HepG2 (cell line): ENCODE results near the gene ZDHHC24. TPM values are rescaled to one million over a fixed set of nuclear protein-coding genes. Genes with fewer than 3 reads are reported as not detected.

ENCODE experiments used
- HOXA5 ChIP-seq: sonication (generic); formaldehyde crosslinking; IDR thresholded peaks from 2 replicates; pipeline ENCODE4 v1.4.0; 2020; ENCODE audit warnings: missing genetic modification reagents
- MATR3 ChIP-seq: sonication (generic); formaldehyde crosslinking; IDR thresholded peaks from 2 replicates; pipeline ENCODE4 v1.4.0; 2020; ENCODE audit warnings: missing genetic modification reagents
- MED8 ChIP-seq: sonication (generic); formaldehyde crosslinking; IDR thresholded peaks from 2 replicates; pipeline ENCODE4 v1.8.1; 2023; ENCODE audit warnings: mild to moderate bottlenecking, missing genetic modification reagents; ENCODE audit not compliant: insufficient replicate concordance
- NFE2 ChIP-seq: sonication (generic); formaldehyde crosslinking; IDR thresholded peaks from 2 replicates; pipeline ENCODE4 v1.4.0; 2020; ENCODE audit warnings: missing genetic modification reagents
- PAWR ChIP-seq: sonication (generic); formaldehyde crosslinking; IDR thresholded peaks from 2 replicates; pipeline ENCODE4 v1.4.0; 2020; ENCODE audit warnings: missing genetic modification reagents, mild to moderate bottlenecking, borderline replicate concordance
- SNRNP70 ChIP-seq: fragments of 200-400 bp; formaldehyde crosslinking; IDR thresholded peaks from 2 replicates; pipeline ENCODE4 v1.6.1; 2017; ENCODE audit warnings: mild to moderate bottlenecking, low read depth, low read length, moderate library complexity
- SRF ChIP-seq: IDR thresholded peaks from 2 replicates; pipeline ENCODE4 v1.6.1; 2011; ENCODE audit warnings: mild to moderate bottlenecking, low read depth, low read length, moderate library complexity
- TCF7L2 ChIP-seq: IDR thresholded peaks from 2 replicates; pipeline ENCODE4 v1.6.1; 2011; ENCODE audit warnings: mild to moderate bottlenecking, low read depth, low read length, moderate library complexity
- UBTF ChIP-seq: sonication (generic); formaldehyde crosslinking; IDR thresholded peaks from 2 replicates; pipeline ENCODE4 v1.4.0; 2020; ENCODE audit warnings: mild to moderate bottlenecking, missing genetic modification reagents
- ZNF121 ChIP-seq: sonication (generic); formaldehyde crosslinking; IDR thresholded peaks from 2 replicates; pipeline ENCODE4 v1.5.0; 2020; ENCODE audit warnings: mild to moderate bottlenecking, missing genetic modification reagents
- ZNF331 ChIP-seq: sonication (generic); formaldehyde crosslinking; IDR thresholded peaks from 2 replicates; pipeline ENCODE4 v1.4.0; 2020; ENCODE audit warnings: missing genetic modification reagents
- ZNF430 ChIP-seq: sonication (generic); formaldehyde crosslinking; IDR thresholded peaks from 2 replicates; pipeline ENCODE4 v1.9.0; 2021; ENCODE audit warnings: mild to moderate bottlenecking, missing genetic modification reagents
- ZNF547 ChIP-seq: sonication (generic); formaldehyde crosslinking; IDR thresholded peaks from 2 replicates; pipeline ENCODE4 v1.5.1; 2020; ENCODE audit warnings: mild to moderate bottlenecking, missing genetic modification reagents
- ZNF652 ChIP-seq: IDR thresholded peaks from 2 replicates; pipeline ENCODE4 v1.6.1; 2016; ENCODE audit warnings: low read depth, borderline replicate concordance
- ZNF713 ChIP-seq: sonication (generic); formaldehyde crosslinking; IDR thresholded peaks from 2 replicates; pipeline ENCODE4 v1.4.0; 2020; ENCODE audit warnings: mild to moderate bottlenecking, missing genetic modification reagents
- ZSCAN12 ChIP-seq: sonication (generic); formaldehyde crosslinking; IDR thresholded peaks from 2 replicates; pipeline ENCODE4 v1.9.0; 2021; ENCODE audit warnings: mild to moderate bottlenecking, missing genetic modification reagents
- ZUFSP ChIP-seq: sonication (generic); formaldehyde crosslinking; IDR thresholded peaks from 2 replicates; pipeline ENCODE4 v1.9.0; 2021; ENCODE audit warnings: missing genetic modification reagents, mild to moderate bottlenecking, borderline replicate concordance
- polyA plus RNA-seq, 8 experiments: library from polyadenylated mRNA; depleted of rRNA in 3 of 8; stranded (reverse) in 7 of 8; unstranded in 1 of 8; fragments of >200 nt; fragmentation: Illumina TruSeq in 4 of 8; extraction: Trizol in 4 of 8; gene quantifications; 2 replicates each; pipeline versions ENCODE4 v1.2.1 to v1.2.3, GENCODE V29; 2011 to 2016; ENCODE audit warnings: low read depth in 4 of 8, missing spikeins in 1 of 8, mixed read lengths in 1 of 8; ENCODE audit not compliant: insufficient read depth in 1 of 8
- total RNA-seq, 5 experiments: library from RNA; depleted of rRNA; stranded (reverse); fragments of >200 nt; fragmentation: Illumina TruSeq; extraction: Trizol; gene quantifications; 2 replicates each; pipeline ENCODE4 v1.2.3, GENCODE V29; 2016; ENCODE audit warnings: low read depth in 1 of 5
- TF ChIP-seq, protein P1 (sequence below): IDR thresholded peaks from 2 replicates; pipeline ENCODE4 v1.6.1; 2018; ENCODE audit warnings: missing genetic modification reagents, mild to moderate bottlenecking, missing compliant biosample characterization
- TF ChIP-seq, protein P2 (sequence below): sonication (generic); formaldehyde crosslinking; IDR thresholded peaks from 2 replicates; pipeline ENCODE4 v1.4.0; 2020; ENCODE audit warnings: missing genetic modification reagents
- TF ChIP-seq, protein P3 (sequence below): sonication (generic); formaldehyde crosslinking; IDR thresholded peaks from 2 replicates; pipeline ENCODE4 v1.4.0; 2020; ENCODE audit warnings: missing genetic modification reagents, mild to moderate bottlenecking, borderline replicate concordance

ZDHHC24 gene
- total and polyA plus RNA-seq, 2 of the 13 experiments (the other 11 are each of a cell fraction or from before 2014, with no cell fraction given) = 4.3 TPM

DNA sequence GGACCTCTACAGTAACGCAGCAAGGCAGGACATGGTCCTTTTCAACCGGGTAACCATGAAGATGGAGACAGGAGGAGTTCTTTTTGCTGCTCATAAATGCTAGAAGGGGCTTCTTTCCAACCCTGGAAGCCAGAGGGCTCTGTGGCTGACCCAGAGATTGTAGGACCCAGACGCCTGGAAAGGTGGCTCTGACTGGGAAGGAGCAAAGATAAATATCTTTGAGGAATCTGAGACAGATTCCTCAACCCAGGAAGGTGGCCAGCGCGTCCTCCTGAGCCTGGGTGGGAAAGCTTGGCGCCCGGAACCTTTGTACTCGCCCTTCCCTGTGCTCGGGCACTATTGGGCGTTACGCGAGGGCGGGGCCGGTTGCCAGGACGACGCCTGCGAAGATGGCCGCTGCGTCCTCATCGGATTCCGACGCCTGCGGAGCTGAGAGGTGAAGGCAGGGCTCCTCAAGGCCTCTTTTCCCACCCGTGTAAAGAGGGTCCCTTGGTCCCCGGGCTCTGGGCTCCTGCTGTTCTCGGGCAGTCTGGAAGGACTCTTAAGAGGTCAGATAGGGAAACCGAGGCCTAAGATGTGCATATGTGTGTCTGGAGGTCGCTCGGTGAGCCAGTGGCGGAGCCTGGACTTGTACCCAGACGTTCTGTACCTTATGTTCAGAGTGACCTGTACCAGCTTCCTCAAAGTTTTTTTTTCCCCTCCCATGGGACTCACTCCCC is 35.4 kb downstream of the ZDHHC24 start, which contains the start of gene BBS1 (continued):
- TF ChIP-seq ZUFSP (CRISPR knock-in tag) = no peak
- TF ChIP-seq, protein P1, sequence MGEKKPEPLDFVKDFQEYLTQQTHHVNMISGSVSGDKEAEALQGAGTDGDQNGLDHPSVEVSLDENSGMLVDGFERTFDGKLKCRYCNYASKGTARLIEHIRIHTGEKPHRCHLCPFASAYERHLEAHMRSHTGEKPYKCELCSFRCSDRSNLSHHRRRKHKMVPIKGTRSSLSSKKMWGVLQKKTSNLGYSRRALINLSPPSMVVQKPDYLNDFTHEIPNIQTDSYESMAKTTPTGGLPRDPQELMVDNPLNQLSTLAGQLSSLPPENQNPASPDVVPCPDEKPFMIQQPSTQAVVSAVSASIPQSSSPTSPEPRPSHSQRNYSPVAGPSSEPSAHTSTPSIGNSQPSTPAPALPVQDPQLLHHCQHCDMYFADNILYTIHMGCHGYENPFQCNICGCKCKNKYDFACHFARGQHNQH (CRISPR knock-in tag) = peak; percentile 35; the same call in 1 of the 2 replicates
- TF ChIP-seq, protein P2, sequence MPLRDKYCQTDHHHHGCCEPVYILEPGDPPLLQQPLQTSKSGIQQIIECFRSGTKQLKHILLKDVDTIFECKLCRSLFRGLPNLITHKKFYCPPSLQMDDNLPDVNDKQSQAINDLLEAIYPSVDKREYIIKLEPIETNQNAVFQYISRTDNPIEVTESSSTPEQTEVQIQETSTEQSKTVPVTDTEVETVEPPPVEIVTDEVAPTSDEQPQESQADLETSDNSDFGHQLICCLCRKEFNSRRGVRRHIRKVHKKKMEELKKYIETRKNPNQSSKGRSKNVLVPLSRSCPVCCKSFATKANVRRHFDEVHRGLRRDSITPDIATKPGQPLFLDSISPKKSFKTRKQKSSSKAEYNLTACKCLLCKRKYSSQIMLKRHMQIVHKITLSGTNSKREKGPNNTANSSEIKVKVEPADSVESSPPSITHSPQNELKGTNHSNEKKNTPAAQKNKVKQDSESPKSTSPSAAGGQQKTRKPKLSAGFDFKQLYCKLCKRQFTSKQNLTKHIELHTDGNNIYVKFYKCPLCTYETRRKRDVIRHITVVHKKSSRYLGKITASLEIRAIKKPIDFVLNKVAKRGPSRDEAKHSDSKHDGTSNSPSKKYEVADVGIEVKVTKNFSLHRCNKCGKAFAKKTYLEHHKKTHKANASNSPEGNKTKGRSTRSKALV (CRISPR knock-in tag) = no peak
- no peak for TF ChIP-seq ZSCAN12 (CRISPR knock-in tag)
- no peak for TF ChIP-seq ZNF547 (CRISPR knock-in tag)
- no peak for TF ChIP-seq SNRNP70
- 0 out of 2 replicates have a peak, but pooled peaks have one; percentile 50 for TF ChIP-seq HOXA5 (CRISPR knock-in tag)
- peak; percentile 54; the same call in 1 of the 2 replicates for TF ChIP-seq ZNF430 (CRISPR knock-in tag)
- TF ChIP-seq TCF7L2 = no peak
- no peak for TF ChIP-seq NFE2 (CRISPR knock-in tag)
- TF ChIP-seq MATR3 = no peak
- TF ChIP-seq SRF = peak; percentile 71
- TF ChIP-seq PAWR = no peak
- TF ChIP-seq ZNF121 (CRISPR knock-in tag) = no peak
- peak; percentile 72 for TF ChIP-seq MED8 (CRISPR knock-in tag)
- no peak for TF ChIP-seq ZNF713
- TF ChIP-seq UBTF (CRISPR knock-in tag) = peak; percentile 68; the same call in 1 of the 2 replicates
- TF ChIP-seq ZNF652 = peak; percentile 56; the same call in 1 of the 2 replicates
- TF ChIP-seq, protein P3, sequence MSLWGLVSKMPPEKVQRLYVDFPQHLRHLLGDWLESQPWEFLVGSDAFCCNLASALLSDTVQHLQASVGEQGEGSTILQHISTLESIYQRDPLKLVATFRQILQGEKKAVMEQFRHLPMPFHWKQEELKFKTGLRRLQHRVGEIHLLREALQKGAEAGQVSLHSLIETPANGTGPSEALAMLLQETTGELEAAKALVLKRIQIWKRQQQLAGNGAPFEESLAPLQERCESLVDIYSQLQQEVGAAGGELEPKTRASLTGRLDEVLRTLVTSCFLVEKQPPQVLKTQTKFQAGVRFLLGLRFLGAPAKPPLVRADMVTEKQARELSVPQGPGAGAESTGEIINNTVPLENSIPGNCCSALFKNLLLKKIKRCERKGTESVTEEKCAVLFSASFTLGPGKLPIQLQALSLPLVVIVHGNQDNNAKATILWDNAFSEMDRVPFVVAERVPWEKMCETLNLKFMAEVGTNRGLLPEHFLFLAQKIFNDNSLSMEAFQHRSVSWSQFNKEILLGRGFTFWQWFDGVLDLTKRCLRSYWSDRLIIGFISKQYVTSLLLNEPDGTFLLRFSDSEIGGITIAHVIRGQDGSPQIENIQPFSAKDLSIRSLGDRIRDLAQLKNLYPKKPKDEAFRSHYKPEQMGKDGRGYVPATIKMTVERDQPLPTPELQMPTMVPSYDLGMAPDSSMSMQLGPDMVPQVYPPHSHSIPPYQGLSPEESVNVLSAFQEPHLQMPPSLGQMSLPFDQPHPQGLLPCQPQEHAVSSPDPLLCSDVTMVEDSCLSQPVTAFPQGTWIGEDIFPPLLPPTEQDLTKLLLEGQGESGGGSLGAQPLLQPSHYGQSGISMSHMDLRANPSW (CRISPR knock-in tag) = no peak
- peak; percentile 80 for TF ChIP-seq ZNF331 (CRISPR knock-in tag)
